HT-29 (cell line): Measurements from ENCODE around the gene RCE1. TPM values are rescaled to one million over a fixed set of nuclear protein-coding genes. Genes with fewer than 3 reads are reported as not detected.
A peak's percentile ranks its signal among the peaks of the same experiment; 100 is the strongest.
"Not testable (repeated sequence)": the region's sequence is repeated elsewhere in the genome, so short reads cannot be mapped to it uniquely, and the experiment has no call there.

Experiments used
- DNase-seq: peaks from one replicate; pipeline ENCODE4 v3.0.0-alpha.2; 2015; ENCODE audit warnings: low spot score
- total RNA-seq: library from RNA; depleted of rRNA; stranded (reverse); fragments of >200 nt; shearing (Covaris generic); gene quantifications from 2 replicates; pipeline ENCODE4 v1.2.3, GENCODE V29; 2014; rRNA removed

RCE1 gene, protein sequence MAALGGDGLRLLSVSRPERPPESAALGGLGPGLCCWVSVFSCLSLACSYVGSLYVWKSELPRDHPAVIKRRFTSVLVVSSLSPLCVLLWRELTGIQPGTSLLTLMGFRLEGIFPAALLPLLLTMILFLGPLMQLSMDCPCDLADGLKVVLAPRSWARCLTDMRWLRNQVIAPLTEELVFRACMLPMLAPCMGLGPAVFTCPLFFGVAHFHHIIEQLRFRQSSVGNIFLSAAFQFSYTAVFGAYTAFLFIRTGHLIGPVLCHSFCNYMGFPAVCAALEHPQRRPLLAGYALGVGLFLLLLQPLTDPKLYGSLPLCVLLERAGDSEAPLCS
- 122 and 138 TPM in 2 replicates for total RNA-seq

DNA sequence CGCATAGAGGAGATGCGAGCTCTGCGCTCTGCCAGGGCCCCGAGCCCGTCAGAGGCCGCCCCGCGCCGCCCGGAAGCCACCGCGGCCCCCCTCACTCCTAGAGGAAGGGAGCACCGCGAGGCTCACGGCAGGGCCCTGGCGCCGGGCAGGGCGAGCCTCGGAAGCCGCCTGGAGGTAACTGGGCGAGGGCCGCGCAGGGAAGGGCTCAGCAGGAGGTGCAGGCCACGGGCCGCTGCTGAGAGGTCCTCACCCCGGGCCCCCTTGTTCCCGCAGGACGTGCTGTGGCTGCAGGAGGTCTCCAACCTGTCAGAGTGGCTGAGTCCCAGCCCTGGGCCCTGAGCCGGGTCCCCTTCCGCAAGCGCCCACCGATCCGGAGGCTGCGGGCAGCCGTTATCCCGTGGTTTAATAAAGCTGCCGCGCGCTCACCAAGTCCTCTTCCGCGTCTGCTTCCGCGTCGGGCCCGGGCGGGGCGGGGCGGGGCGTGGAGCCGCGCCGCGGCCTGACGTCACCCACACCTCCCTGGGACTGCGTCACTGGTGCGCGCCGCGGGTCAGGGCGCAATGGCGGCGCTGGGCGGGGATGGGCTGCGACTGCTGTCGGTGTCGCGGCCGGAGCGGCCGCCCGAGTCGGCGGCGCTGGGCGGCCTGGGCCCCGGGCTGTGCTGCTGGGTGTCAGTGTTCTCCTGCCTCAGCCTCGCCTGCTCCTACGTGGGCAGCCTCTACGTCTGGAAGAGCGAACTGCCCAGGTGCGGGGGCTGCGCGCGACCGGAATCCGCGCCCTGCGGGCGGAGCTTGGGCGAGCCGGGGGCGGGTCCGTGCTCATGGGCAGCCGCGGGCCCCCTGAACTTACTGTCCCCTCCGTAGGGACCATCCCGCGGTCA, at the start of gene RCE1:
TSS of gene RCE1 (plus strand) at position 546 of the 880 bp plus-strand sequence. CDS start at position 561, 15 bp downstream.
- peak; percentile 91 for DNase-seq

DNA sequence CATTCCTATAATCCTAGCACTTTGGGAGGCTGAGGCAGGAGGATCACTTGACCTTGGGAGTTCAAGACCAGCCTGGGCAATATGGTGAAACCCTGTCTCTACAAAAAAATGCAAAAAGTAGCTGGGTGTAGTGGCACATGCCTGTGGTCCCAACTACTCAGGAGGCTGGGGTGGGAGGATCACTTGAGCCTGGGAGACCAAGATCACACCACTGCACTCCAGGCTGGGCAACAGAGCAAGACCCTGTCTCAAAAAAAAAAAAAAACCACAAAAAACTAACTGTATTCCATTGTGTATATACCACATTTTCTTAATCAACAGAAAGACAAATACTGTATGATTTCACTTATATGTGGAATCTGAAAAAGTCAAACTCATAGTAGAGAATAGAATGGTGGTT, 43.4 kb upstream of the RCE1 start:
- not testable (repeated sequence) for DNase-seq

DNA sequence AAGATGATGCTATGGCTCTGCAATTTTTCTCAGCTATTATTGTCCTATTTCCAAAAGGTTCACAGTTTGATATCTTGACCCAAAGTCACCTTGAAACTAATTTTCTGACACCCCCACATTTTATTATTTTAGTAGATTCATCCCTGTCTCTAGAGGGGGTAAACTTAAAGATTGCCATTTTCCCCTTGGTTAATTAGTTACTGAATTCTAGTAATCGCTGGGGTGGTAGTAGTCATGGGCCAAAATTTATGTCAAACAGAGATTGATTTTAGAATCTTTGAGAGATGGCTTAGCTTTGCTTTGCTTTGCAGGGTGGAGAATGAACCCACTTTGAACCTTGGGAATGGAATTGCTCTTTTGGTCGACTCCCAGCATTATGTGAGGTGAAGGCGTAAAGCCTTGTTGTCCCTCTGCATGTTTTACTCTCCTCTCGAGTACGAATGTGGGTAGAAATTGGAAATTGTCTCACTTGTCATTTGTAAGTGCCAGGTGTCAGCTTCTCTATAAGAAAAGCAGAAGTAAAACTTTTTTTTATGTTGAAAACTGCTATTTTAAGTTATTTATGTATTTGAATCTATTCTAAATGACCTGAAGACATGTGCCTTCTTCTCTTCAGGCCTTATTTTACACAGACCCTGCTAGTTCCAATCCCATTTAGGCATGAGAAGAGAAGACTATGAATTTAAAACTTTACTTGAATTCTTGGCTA, 42.4 kb upstream of the RCE1 start:
- no peak for DNase-seq

DNA sequence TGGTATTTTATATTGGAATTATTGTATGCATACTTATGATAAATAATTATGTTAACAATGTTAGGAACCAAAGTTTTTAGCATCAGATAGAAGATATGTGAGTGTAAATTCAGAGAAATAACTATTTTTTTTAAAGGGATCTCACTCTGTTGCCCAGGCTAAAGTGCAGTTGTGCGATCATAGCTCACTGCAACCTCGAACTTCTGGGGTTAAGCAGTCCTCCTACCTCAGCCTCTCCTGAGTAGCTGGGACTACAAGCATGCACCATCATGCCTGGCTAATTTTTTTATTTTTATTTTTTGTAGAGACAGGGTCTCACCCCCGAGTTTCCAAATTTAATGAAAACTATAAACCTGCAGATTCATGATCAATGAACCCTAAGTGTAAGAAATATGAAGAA, 33.6 kb upstream of the RCE1 start:
- no peak for DNase-seq

DNA sequence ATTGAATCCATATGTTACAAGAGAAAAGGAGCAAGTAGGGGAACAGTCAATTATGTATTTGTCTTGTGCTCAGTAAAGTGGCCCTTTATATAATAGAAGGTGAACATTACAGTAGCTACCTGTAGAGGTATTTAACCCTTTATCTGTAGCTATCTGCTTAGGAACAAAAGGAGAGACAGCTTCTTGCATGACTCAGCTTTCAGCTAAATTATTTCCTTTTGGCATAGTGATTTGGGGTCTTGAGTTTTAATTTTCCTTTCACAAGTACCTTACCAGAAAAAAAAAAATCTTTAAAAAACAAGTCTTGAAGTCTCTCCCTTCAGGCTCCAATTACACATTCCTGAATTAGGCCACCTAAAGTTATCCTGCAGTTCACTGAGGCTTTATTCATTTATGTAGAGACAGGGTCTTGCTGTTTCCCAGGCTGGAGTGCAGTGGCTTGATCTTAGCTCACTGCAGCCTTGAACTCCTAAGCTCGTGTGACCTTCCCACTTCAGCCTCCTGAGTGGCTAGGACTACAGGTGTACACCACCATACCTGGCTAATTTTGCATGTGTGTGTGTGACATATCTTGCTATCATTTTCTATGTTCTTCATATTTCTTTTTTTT, 32.6 kb upstream of the RCE1 start:
- no peak for DNase-seq

DNA sequence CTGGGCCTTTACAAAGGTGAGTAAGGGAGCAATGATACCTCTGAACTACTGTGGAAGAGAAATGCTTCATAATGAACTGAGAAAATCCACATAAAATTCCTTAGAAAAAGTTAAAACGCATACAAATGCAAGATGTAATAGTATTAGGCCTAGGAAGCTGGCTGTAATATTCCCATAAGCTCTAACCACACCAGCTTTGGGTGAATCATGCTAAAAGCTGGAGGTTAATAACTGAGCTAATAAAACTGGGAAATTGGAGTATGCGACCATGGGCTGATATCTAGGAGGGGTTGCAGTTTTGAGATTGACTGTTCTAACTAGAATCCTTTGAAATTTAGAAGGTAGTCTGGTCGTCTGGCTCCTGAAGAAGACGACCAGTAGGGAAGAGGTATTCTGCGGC, 28.6 kb upstream of the RCE1 start:
- DNase-seq = no peak

DNA sequence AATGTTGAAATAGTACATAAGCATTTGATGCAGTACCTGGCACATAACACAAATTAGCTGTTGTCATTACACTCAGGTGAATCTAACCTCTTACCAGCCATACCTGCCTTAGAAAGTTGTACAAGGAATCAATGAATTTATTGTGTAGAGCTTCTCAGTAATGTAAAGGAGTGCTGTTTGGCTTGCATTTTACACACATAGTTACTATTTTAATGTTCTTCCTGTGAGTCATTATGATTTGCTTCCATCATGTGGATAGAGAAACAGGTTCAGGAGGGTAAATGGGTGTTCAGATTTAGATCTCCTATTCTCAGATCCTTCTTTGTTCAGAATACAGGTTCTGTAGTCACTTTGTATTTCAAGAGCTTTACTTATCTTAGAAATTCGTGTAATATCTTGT, 27.6 kb upstream of the RCE1 start:
- peak; percentile 17 for DNase-seq

DNA sequence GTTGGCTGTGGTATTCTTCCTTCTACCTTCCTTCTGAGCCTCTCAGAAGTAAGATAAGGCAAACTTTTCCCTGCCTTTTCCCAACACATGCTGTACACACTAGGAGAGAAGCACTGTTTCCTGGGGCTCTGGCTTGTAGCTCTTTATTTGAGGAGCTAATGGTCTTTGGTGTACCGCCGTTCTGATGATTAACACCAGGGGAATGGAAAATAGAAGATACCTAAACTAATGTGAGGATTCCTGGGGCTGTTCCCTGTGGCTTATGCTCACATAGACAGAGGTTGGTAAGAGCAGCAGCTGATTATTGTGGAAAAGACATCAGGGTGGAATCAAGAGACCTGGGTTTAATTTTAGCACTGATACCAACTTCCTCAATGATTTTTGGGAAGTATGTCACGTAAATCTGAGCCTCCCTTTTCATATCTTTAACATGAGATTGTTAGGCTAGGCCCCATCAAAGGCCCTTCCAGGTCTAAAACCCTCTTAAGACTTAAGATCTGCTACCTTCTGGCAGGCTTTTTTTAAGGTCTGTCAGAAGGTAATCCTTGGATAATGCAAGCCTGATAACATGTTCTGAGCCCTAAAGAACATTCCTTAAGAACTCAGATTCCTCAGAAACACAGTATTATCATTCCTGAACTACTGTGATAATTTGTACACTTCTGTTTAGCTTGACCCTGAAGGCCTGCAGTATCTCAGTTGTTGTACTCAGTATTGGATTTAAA, 24.8 kb upstream of the RCE1 start:
- no peak for DNase-seq

DNA sequence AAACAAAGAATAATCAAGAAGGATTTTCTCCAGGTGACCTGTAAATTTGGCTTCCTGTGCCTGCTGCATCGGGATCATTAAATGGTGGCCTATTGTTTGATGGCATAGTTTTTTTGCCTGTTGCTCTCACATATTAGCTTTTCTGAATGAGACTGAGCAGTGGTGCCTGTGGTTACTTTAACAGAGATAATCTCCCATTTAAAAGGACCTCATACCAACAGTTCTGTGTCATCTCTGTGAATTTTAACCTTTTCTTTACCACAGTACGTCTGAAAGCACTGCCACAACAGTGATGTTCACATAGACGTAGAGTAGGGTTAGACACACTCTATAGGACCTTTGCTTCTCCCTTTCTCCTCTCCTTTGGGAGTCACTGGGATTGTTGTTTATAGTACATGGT, 22.9 kb upstream of the RCE1 start:
- DNase-seq = no peak

DNA sequence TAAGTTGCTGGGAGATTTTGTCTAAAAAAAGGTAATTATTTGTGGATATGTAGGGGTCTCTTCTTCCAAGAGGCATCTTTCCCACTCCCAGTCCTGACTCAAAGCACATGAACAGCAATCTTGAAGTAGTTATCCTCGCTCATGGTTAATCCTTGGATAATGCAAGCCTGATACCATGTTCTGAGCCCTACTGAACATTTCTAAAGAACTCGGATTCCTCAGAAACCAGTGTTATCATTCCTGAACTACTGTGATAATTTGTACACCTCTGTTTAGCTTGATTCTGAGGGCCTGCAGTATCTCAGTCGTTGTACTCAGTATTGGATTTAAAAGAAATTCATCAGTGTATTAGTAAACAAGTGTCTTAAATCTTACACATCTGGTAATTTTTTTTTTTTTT, 22.3 kb upstream of the RCE1 start:
- no peak for DNase-seq

DNA sequence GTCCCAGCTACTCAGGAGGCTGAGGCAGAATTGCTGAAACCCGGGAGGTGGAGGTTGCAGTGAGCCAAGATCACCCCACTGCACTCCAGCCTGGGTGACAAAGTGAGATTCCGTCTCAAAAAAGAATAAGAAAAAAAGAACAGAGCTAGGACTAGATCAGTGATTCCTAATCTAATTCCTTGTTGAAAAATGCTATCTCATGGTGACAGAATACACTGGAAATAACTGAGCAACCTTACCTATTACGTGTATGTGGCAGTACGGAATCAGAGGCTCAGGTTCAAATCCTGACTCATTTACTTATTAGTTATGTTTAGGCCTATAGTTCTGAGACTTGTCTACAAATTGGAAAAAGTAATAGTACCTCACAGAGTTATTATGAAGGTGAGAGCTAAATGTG, 19.5 kb upstream of the RCE1 start:
- DNase-seq = no peak

DNA sequence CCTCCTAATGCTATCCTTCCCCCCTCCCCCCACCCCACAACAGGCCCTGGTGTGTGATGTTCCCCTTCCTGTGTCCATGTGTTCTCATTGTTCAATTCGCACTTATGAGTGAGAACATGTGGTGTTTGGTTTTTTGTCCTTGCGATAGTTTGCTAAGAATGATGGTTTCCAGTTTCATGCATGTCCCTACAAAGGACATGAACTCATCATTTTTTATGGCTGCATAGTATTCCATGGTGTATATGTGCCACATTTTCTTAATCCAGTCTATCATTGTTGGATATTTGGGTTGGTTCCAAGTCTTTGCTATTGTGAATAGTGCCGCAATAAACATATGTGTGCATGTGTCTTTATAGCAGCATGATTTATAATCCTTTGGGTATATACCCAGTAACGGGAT, 18.7 kb upstream of the RCE1 start:
- not testable (repeated sequence) for DNase-seq

DNA sequence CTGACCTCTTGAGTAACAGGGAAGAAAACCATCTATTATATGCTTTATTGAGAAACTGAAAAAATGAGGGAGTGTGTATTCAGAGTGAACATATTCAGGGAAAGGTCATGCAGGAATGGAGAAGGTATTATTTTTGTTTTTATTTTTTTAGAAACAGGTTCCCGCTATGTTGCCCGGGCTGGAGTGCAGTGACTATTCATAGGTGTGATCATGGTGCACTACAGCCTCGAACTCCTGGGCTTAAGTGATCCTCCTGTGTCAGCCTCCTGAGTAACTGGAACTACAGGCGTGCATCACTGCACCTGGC, 8.7 kb upstream of the RCE1 start:
- no peak for DNase-seq

DNA sequence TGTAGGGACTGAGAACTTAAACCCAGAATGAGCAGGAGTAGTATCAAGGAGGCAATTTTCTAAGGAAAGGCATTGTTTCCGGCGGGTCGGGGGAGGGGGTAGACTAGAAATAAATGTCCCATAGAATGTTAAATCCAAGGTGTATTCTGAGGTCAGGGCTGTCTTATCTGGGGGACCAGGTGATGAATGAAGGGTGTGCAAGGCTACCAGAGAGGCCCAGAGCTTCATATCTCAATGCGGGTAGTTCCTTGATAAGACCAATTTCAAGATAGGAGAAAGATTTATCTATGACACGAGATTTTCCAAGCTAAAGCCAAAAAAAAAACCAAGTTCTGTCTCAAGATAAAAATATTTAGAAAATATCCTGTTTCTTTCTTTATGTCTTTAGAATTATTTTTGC, 8.3 kb upstream of the RCE1 start:
- DNase-seq = no peak

DNA sequence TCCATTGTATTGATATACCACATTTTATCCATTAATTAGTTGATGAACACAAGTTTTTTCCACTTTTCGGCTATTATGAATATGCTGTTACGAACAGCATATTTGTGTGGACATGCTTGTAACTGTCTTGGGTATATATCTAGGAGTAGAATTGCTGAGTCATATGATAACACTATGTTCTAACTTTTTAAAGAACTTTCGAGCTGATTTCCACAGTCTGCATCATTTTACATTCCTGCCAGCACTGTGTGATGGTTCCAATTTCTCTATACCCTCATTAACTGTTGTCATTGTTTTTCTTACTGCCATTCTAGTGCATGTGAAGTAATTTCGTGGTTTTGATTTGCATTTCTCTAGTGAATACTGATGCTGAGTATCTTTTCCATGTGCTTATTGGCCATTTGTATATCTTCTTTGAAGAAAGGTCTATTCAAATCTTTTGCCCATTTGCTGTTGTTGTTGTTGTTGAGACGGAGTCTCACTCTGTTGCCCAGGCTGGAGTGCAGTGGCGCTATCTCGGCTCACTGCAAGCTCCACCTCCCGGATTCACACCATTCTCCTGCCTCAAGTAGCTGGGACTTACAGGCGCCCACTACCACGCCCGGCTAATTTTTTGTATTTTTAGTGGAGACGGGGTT, 7.4 kb upstream of the RCE1 start:
- no peak for DNase-seq

DNA sequence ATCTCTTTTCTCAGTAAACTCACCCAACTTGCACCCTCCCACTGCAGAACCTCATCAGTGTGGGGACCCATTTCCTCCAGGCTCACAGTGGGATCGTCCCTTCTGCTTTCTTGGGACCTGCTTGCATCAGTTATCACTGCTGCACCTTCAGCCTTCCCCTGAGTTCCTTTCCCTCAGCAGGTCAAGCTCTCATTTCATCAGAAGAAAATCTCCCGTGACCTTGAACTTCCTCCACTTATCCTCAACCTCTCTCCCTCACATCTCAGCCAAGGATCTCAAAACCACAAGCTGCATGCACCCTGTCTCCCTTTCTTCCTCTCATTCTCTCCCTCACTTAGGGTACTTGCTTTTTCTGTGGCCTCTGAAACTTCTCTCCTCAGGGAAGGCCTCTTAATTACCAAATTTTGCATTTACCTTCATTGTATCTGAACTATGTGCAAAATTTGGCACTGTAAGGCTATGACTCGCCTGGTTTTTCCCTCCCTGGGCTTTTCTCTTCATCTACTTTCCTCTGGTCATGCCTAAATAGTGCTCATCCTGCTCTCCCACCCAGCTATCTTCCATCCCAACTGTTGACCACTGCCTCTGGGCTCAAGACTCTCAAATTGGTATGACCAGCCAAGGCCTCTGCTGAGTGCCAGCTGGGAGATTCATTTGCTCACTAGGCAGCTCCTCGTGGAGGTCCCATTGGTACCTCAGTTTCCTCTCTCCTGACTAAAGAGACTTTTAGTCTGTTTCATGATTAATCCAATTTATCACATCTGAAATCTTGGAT, 2.7 kb upstream of the RCE1 start:
- no peak for DNase-seq

DNA sequence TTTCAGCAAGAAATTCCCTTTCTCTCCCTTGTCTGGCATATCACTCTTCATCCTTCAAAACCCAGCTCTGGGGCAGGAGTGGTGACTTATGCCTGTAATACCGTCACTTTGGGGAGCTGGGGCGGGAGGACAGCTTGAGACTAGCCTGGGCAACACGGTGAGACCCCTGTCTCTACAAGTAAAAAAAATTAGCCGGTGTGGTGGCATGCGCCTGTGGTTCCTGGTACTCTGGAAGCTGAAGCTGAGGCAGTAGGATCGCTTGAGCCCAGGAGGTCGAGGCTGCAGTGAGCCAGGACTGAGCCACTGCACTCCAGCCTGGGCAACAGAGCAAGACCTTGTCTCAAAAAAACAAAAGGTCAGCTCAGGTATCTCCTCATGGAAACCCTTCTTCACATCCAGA, 1.4 kb upstream of the RCE1 start:
- DNase-seq = no peak

DNA sequence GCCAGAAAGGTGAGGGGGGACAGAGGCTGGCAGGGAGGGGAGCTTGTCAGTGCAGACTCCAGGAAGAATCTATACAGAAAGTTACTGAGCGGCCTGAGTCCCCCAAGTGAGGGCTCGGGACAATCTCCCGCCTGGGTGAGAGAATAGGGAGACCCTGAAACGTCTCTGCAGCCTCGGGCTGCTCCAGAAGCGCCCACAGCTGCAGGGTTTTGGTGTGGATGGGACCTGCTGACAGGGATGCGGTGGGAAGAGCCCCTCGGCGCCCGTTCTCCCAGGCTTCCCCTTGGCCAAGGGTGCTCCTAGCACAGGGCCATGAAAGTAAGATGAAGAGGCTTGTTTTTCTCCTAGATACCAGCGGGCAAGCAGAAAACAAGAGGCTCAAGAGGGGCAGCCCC, 743 bp upstream of the RCE1 start:
- DNase-seq = peak; percentile 24

DNA sequence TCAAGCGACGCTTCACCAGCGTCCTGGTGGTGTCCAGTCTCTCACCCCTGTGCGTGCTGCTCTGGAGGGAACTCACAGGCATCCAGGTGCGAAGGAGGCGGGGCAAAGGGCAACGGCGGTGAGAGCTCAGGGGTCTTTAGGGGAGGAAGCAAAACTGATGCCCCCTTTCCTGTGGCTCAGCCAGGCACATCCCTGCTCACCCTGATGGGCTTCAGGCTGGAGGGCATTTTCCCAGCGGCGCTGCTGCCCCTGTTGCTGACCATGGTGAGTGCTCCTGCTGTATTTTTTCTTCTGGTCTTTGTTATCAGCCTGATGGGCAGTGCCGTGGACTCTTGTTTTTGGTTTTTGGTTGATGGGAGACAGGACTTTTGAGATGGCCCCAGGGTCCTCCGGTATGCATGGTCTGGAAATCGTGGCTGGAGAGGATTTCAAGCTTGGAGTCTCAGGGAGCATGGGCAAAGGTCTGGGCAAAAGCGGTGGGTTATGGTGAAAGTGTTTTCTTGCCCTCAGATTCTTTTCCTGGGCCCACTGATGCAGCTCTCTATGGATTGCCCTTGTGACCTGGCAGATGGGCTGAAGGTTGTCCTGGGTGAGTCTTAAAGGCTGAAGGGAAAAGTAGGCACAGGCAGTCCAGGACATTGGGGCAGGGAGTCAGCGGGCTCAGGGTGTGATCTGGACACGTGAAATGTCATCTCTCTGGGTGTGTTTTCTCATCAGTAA, 695 bp downstream of the RCE1 start:
- no peak for DNase-seq
